Kasumi-1 (cell line): ENCODE data around the gene CRISP3.
"Not testable (repeated sequence)": the region's sequence is repeated elsewhere in the genome, so short reads cannot be mapped to it uniquely, and the experiment has no call there.

Source experiments
- DNase-seq, 2 experiments: peaks; one replicate each; lab custom pipeline; 2025; lab: John Stamatoyannopoulos, UW

CRISP3 gene

GRCh38 chr6:49744259-49744658, at the start of gene CRISP3:
Gene CRISP3, minus strand, starts transcription at chr6:49744388. Its CDS starts 21 bp downstream, at chr6:49744367.
- DNase-seq = no peak

GRCh38 chr6:49790341-49790740, 46.2 kb upstream of the CRISP3 start:
- peak; percentile 58 to 65 for DNase-seq

- no peak for DNase-seq
Measured at GRCh38 chr6:49787176-49787575, 43.0 kb upstream of the CRISP3 start, which contains the start of gene PGK2. Gene PGK2, minus strand, starts transcription at chr6:49787285. Its CDS starts 98 bp downstream, at chr6:49787187.

GRCh38 chr6:49784272-49784671, 40.1 kb upstream of the CRISP3 start:
- DNase-seq = no peak

- DNase-seq = no peak
Measured at GRCh38 chr6:49782725-49783124, 38.5 kb upstream of the CRISP3 start.

GRCh38 chr6:49782293-49782692, 38.1 kb upstream of the CRISP3 start:
- no peak for DNase-seq

GRCh38 chr6:49776444-49776843, 32.3 kb upstream of the CRISP3 start:
- peak in 1 of 2 experiments; percentile 7 for DNase-seq

- no peak for DNase-seq
Measured at GRCh38 chr6:49775043-49775442, 30.9 kb upstream of the CRISP3 start.

GRCh38 chr6:49772285-49772684, 28.1 kb upstream of the CRISP3 start:
- no peak for DNase-seq

GRCh38 chr6:49766762-49767161, 22.6 kb upstream of the CRISP3 start:
- DNase-seq = no peak

- no peak for DNase-seq
Measured at GRCh38 chr6:49764571-49765236, 20.5 kb upstream of the CRISP3 start.

- no peak for DNase-seq
Measured at GRCh38 chr6:49743429-49743828, 759 bp downstream of the CRISP3 start.

- no peak for DNase-seq
Measured at GRCh38 chr6:49739423-49739822, 4.8 kb downstream of the CRISP3 start.

- DNase-seq = no peak
Measured at GRCh38 chr6:49736017-49736508, 8.1 kb downstream of the CRISP3 start.

GRCh38 chr6:49733680-49734079, 10.5 kb downstream of the CRISP3 start:
- DNase-seq = no peak

GRCh38 chr6:49732781-49733180, 11.4 kb downstream of the CRISP3 start:
- no peak for DNase-seq

GRCh38 chr6:49730251-49730650, 13.9 kb downstream of the CRISP3 start:
- peak; percentile 17 to 44 for DNase-seq

- DNase-seq = not testable (repeated sequence)
Measured at GRCh38 chr6:49723917-49724316, 20.3 kb downstream of the CRISP3 start.

- no peak for DNase-seq
Measured at GRCh38 chr6:49721297-49721696, 22.9 kb downstream of the CRISP3 start.

- no peak for DNase-seq
Measured at GRCh38 chr6:49720372-49720771, 23.8 kb downstream of the CRISP3 start.

- no peak for DNase-seq
Measured at GRCh38 chr6:49713346-49713745, 30.8 kb downstream of the CRISP3 start, which contains the start of gene CRISP2. Gene CRISP2, minus strand, starts transcription at chr6:49713543. Its CDS starts 4,347 bp downstream, at chr6:49709196.

- no peak for DNase-seq
Measured at GRCh38 chr6:49698478-49698877, 45.7 kb downstream of the CRISP3 start.

GRCh38 chr6:49693512-49693911, 50.7 kb downstream of the CRISP3 start:
- DNase-seq = no peak

- no peak for DNase-seq
Measured at GRCh38 chr6:49692534-49692933, 51.7 kb downstream of the CRISP3 start.
